ENCODE measurements around the gene CRMP1.

The CRMP1 gene

DNA sequence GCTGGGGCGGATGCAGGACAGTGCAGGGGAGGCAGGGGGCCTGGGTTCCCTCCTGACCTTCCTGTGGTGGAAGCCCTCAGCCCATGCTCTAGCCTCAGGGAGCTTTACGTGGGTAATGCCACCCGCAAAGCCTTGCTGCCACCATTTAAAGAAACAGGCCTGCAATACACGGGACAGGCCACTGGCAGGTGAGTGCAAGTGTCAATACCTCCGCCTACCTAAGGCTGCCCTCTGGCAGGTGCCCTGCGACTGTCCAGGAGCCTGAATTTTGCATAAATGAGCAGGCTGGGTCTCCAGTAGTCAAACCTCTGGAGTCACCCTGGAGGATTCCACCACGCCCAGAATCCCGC is 5.9 kb downstream of the CRMP1 start:
- no peak for DNase-seq (ENCODE audit: low read depth)
- TF ChIP-seq CTCF (IDR thresholded peaks at IDR 0.05; ENCODE audit: control insufficient read depth, insufficient read depth, low read depth, low read length, missing control alignments), result no peak
- no peak overlapping the region for H3K4me3 ChIP-seq (ENCODE audit: control insufficient read depth, low read depth, low read length)

DNA sequence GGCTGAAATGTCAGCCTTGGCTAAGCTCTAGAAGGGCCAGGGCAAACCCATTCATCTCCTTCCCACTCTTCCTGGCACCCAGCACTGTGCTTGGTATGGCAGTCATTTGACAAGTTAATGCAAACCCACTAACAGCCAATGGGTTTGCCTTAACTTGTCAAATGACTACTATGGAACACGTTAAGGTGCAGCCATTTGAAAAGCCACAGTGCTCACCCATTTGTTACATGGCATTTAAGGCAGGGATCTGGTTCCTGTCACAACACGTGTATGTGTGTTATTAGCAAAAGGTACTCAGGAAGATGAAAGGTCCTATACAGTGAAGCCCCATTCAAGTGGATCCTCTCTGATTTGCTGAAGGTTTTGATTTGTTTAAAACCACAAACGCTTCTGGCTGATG is 7.2 kb downstream of the CRMP1 start:
- H3K4me3 ChIP-seq (ENCODE audit: control insufficient read depth, low read depth, low read length), result no peak overlapping the region
- DNase-seq (ENCODE audit: low read depth), result no peak
- TF ChIP-seq CTCF (IDR thresholded peaks at IDR 0.05; ENCODE audit: control insufficient read depth, insufficient read depth, low read depth, low read length, missing control alignments), result no peak

DNA sequence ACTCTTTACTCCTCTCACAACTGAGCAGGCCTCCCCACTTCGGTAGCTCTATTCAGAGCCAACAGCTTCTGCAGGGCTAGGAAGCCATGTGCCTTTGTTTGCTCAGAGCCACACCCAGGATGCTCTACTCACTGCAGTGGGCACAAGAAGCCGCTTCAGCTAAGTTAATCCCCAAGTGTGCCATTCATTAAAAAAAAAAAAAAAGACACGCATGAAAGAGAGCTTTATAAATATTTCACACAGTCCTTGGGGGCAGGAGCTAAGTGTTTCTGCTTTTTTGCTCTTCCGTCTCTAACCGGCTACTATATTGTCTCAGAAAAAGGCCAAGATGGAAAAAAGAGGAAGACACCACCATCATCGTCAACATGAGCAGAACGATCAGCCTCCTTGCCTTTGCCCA is 8.1 kb downstream of the CRMP1 start:
- no peak overlapping the region for H3K4me3 ChIP-seq (ENCODE audit: control insufficient read depth, low read depth, low read length)
- no peak for TF ChIP-seq CTCF (IDR thresholded peaks at IDR 0.05; ENCODE audit: control insufficient read depth, insufficient read depth, low read depth, low read length, missing control alignments)
- DNase-seq (ENCODE audit: low read depth), result no peak

- DNase-seq (ENCODE audit: low read depth), result no peak
- no peak for TF ChIP-seq CTCF (IDR thresholded peaks at IDR 0.05; ENCODE audit: control insufficient read depth, insufficient read depth, low read depth, low read length, missing control alignments)
- H3K4me3 ChIP-seq (ENCODE audit: control insufficient read depth, low read depth, low read length), result no peak overlapping the region
Observed at GRCh38 chr4:5883916-5884315, 9.0 kb downstream of the CRMP1 start.

DNA sequence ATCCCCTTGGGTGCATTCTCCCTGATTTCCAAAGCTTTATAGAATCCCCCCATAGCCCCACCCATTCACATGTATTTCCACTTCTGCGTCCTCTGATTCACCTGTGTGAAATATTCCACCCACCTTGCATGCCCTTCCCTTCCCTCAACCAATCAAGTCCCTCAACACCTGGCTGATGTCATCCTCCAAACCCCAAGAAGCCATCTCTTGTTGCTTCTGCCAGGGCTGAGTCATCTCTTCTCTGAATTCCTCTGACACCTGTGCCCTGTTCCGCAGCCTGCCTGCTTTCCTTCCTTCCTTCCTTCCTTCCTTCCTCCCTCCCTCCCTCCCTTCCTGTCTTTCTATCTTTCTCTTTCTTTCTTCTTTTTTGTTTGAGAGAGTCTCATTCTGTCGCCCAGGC is 9.9 kb downstream of the CRMP1 start:
- no peak for TF ChIP-seq CTCF (IDR thresholded peaks at IDR 0.05; ENCODE audit: control insufficient read depth, insufficient read depth, low read depth, low read length, missing control alignments)
- H3K4me3 ChIP-seq (ENCODE audit: control insufficient read depth, low read depth, low read length), result no peak overlapping the region
- DNase-seq (ENCODE audit: low read depth), result no peak

DNA sequence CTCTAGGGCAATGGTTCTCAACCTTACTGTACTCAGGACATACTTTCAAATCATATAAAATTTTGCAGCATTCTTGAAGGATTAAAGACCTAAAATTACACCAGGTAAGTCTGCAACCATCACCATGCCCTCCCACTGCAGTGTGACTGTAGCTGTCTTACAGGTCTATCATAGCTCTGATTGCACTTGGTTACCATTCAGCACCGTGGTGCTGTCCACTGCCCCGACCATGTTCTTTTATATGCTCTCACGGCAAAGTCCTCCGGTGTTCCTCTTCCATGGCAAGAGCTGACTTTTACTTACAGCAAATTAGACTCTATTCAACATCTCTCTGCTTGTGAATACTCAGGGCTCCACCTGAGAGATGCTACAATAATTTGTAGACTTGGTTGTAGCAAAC is 11.5 kb downstream of the CRMP1 start:
- DNase-seq (ENCODE audit: low read depth), result no peak
- no peak for TF ChIP-seq CTCF (IDR thresholded peaks at IDR 0.05; ENCODE audit: control insufficient read depth, insufficient read depth, low read depth, low read length, missing control alignments)
- H3K4me3 ChIP-seq (ENCODE audit: control insufficient read depth, low read depth, low read length), result no peak overlapping the region

GRCh38 chr4:5878359-5878758 is 14.5 kb downstream of the CRMP1 start:
- no peak overlapping the region for H3K4me3 ChIP-seq (ENCODE audit: control insufficient read depth, low read depth, low read length)
- TF ChIP-seq CTCF (IDR thresholded peaks at IDR 0.05; ENCODE audit: control insufficient read depth, insufficient read depth, low read depth, low read length, missing control alignments), result no peak
- DNase-seq (ENCODE audit: low read depth), result no peak
